Transverse colon (tissue), 4 donors: Measurements from ENCODE around the gene ZNF521. TPM values are rescaled to one million over a fixed set of nuclear protein-coding genes. Genes with fewer than 3 reads are reported as not detected.

Experiments used
- DNase-seq: peaks from one replicate; pipeline ENCODE4 v3.0.0-alpha.2; 2019
- H3K27ac ChIP-seq, 4 donors: fragments of 200-600 bp; sonication (generic); 2 replicates each; pipeline ENCODE4 v1.5.1; 2016 to 2018; ENCODE audit warnings: inconsistent platforms in 4 of 4
- H3K27me3 ChIP-seq: fragments of 200-600 bp; sonication (generic); 2 replicates; pipeline ENCODE4 v1.5.1; 2017; ENCODE audit warnings: inconsistent platforms
- H3K36me3 ChIP-seq, 4 donors: fragments of 200-600 bp; sonication (generic); 2 replicates each; pipeline ENCODE4 v1.5.1; 2017 to 2019; ENCODE audit warnings: inconsistent platforms in 4 of 4
- H3K4me1 ChIP-seq, 4 donors: fragments of 200-600 bp; sonication (generic); 2 replicates each; pipeline ENCODE4 v1.5.1; 2017 to 2020; ENCODE audit warnings: inconsistent platforms in 4 of 4
- H3K4me3 ChIP-seq, 4 donors: fragments of 200-600 bp; sonication (generic); 1 replicate in 1 of 4; 2 replicates in 3 of 4; pipeline versions ENCODE4 v1.5.1 to v1.6.1; 2017 to 2019; ENCODE audit warnings: inconsistent platforms in 4 of 4
- H3K9me3 ChIP-seq, 2 donors: fragments of 200-600 bp; sonication (generic); 2 replicates each; pipeline ENCODE4 v1.5.1; 2017 to 2019; ENCODE audit warnings: inconsistent platforms in 2 of 2
- CTCF ChIP-seq, 5 experiments: fragments of 200-600 bp in 3 of 5; fragments of 450-650 bp in 2 of 5; sonication (generic) in 3 of 5; IDR thresholded peaks; 1 replicate in 2 of 5; 2 replicates in 3 of 5; pipeline ENCODE4 v1.5.1; 2016 to 2017; ENCODE audit warnings: antibody characterized with exemption in 5 of 5, inconsistent platforms in 3 of 5, mild to moderate bottlenecking in 2 of 5, moderate library complexity in 1 of 5
- EP300 ChIP-seq: sonication (generic); formaldehyde crosslinking; IDR thresholded peaks from one replicate; pipeline ENCODE4 v1.6.1; 2017; ENCODE audit warnings: antibody characterized with exemption, low read depth
- POLR2A ChIP-seq: fragments of 450-650 bp; IDR thresholded peaks from one replicate; pipeline ENCODE4 v1.6.1; 2016; ENCODE audit warnings: antibody characterized with exemption, mild to moderate bottlenecking, moderate library complexity
- POLR2AphosphoS5 ChIP-seq, 3 donors: sonication (generic); formaldehyde crosslinking; IDR thresholded peaks; one replicate each; pipeline ENCODE4 v1.6.1; 2016; ENCODE audit warnings: antibody characterized with exemption in 3 of 3
- WGBS, 2 donors: methylation state at CpG; one replicate each; pipeline ENCODE4 v1.1.5; 2018; ENCODE audit warnings: low coverage in 1 of 2; 5-methylcytosine and 5-hydroxymethylcytosine counted together
- in situ Hi-C, 4 donors: fragments of 200-750 bp; cut with MboI; loops; one replicate each; pipeline versions ENCODE4 v1.15.0 to v1.15.1; 2017; ENCODE audit warnings: low sequenced_read_pairs in 3 of 4, low pct_ligation_motif_present in 1 of 4, low pct_unique_long_range_greater_than_20kb in 1 of 4
- intact Hi-C: fragments of 100-400 bp; cut with DNase I; formaldehyde crosslinking; loops from one replicate; pipeline ENCODE4 v1.15.1; 2023; ENCODE audit warnings: low total_unique reads
- total RNA-seq, 4 donors: library from RNA; depleted of rRNA; stranded (reverse); fragments of >200 nt; gene quantifications; one replicate each; pipeline ENCODE4 v1.1.0, GENCODE V29; 2016

ZNF521 gene
- total RNA-seq, 4 donors from 2014 or later: 6.4 to 29.5 (median 9.0) TPM

- H3K36me3 ChIP-seq: no peaks in the 10 kb centered on the region
- DNase-seq: no peak
- H3K27ac ChIP-seq: no peak overlapping the region
- WGBS, 2 donors: 97 to 100% methylated on average over 1 of the region's 1 CpG
- TF ChIP-seq CTCF (IDR thresholded peaks at IDR 0.05) (no peak), POLR2A (no peak), POLR2AphosphoS5 (IDR thresholded peaks at IDR 0.05) (no peak), EP300 (no peak)
- H3K4me3 ChIP-seq: no peak overlapping the region
- in situ Hi-C loops (no loop called here), intact Hi-C loops (no loop called here)
- no peaks in the 10 kb centered on the region for H3K27me3 ChIP-seq
- H3K4me1 ChIP-seq: no peaks in the 10 kb centered on the region
- H3K9me3 ChIP-seq: no peaks in the 10 kb centered on the region
Measured at GRCh38 chr18:25029802-25030201, 322.2 kb downstream of the ZNF521 start.

GRCh38 chr18:25019931-25020330 is 332.0 kb downstream of the ZNF521 start:
- H3K27me3 ChIP-seq: no peaks in the 10 kb centered on the region
- no peaks in the 10 kb centered on the region for H3K4me1 ChIP-seq
- H3K36me3 ChIP-seq: no peaks in the 10 kb centered on the region
- no peak overlapping the region for H3K4me3 ChIP-seq
- no peak for DNase-seq
- TF ChIP-seq POLR2A: no peak
- no peak for TF ChIP-seq EP300
- TF ChIP-seq CTCF (IDR thresholded peaks at IDR 0.05): no peak
- no peak for TF ChIP-seq POLR2AphosphoS5 (IDR thresholded peaks at IDR 0.05)
- intact Hi-C loops: no loop called here
- in situ Hi-C loops: no loop called here
- H3K27ac ChIP-seq: no peak overlapping the region
- no peaks in the 10 kb centered on the region for H3K9me3 ChIP-seq

- H3K27me3 ChIP-seq: no peaks in the 10 kb centered on the region
- H3K9me3 ChIP-seq: no peaks in the 10 kb centered on the region
- no peak overlapping the region for H3K4me3 ChIP-seq
- TF ChIP-seq POLR2A (no peak), EP300 (no peak), POLR2AphosphoS5 (IDR thresholded peaks at IDR 0.05) (no peak)
- WGBS, 2 donors: 68 to 69% methylated on average over 5 to 8 of the region's 8 CpGs
- no peaks in the 10 kb centered on the region for H3K4me1 ChIP-seq
- H3K36me3 ChIP-seq: no peaks in the 10 kb centered on the region
- in situ Hi-C loops (no loop called here), intact Hi-C loops (no loop called here)
- DNase-seq: no peak
- H3K27ac ChIP-seq: no peak overlapping the region
Measured at GRCh38 chr18:25019086-25019860, 332.7 kb downstream of the ZNF521 start.

GRCh38 chr18:25016666-25017065 is 335.3 kb downstream of the ZNF521 start:
- Histone ChIP-seq H3K27me3 (no peaks in the 10 kb centered on the region), H3K27ac (no peak overlapping the region), H3K36me3 (no peaks in the 10 kb centered on the region), H3K4me1 (no peaks in the 10 kb centered on the region), H3K9me3 (no peaks in the 10 kb centered on the region), H3K4me3 (no peak overlapping the region)
- WGBS, 2 donors: 93 to 95% methylated on average over 4 to 13 of the region's 13 CpGs
- DNase-seq: no peak
- no peak for TF ChIP-seq EP300
- TF ChIP-seq CTCF (IDR thresholded peaks at IDR 0.05): no peak
- TF ChIP-seq POLR2AphosphoS5 (IDR thresholded peaks at IDR 0.05): no peak
- in situ Hi-C loops (no loop called here), intact Hi-C loops (no loop called here)

- intact Hi-C loops (no loop called here), in situ Hi-C loops (no loop called here)
- Histone ChIP-seq H3K27ac (no peak overlapping the region), H3K9me3 (no peaks in the 10 kb centered on the region), H3K36me3 (no peaks in the 10 kb centered on the region), H3K4me3 (no peak overlapping the region), H3K27me3 (no peaks in the 10 kb centered on the region), H3K4me1 (no peaks in the 10 kb centered on the region)
- TF ChIP-seq POLR2A (no peak), EP300 (no peak), CTCF (IDR thresholded peaks at IDR 0.05) (no peak), POLR2AphosphoS5 (IDR thresholded peaks at IDR 0.05) (no peak)
- no peak for DNase-seq
- WGBS, 2 donors: 60 to 90% methylated on average over 1 to 17 of the region's 17 CpGs
Measured at GRCh38 chr18:25016181-25016580, 335.8 kb downstream of the ZNF521 start.
